Vagina (tissue), 2 donors: Measurements from ENCODE around the gene KCNIP4. TPM values are rescaled to one million over a fixed set of nuclear protein-coding genes. Genes with fewer than 3 reads are reported as not detected.

Experiments
- DNase-seq, 2 donors: peaks; one replicate each; pipeline ENCODE4 v3.0.0-alpha.2; 2017; ENCODE audit errors: extremely low spot score in 2 of 2
- H3K27ac ChIP-seq: fragments of 200-600 bp; sonication (generic); one replicate; pipeline ENCODE4 v1.5.1; 2019
- H3K27me3 ChIP-seq: fragments of 200-600 bp; sonication (generic); one replicate; pipeline ENCODE4 v1.5.1; 2019
- H3K36me3 ChIP-seq, 2 donors: fragments of 200-600 bp; sonication (generic); one replicate each; pipeline ENCODE4 v1.5.1; 2017 to 2019
- H3K4me1 ChIP-seq: fragments of 200-600 bp; sonication (generic); one replicate; pipeline ENCODE4 v1.5.1; 2019
- H3K4me3 ChIP-seq, 2 donors: fragments of 200-600 bp; sonication (generic); 1 replicate in 1 of 2; 2 replicates in 1 of 2; pipeline ENCODE4 v1.5.1; 2016 to 2019
- H3K9me3 ChIP-seq: fragments of 200-600 bp; sonication (generic); one replicate; pipeline ENCODE4 v1.5.1; 2019
- POLR2A ChIP-seq, 2 donors: fragments of 450-650 bp; IDR thresholded peaks; one replicate each; pipeline ENCODE4 v1.6.1; 2017; ENCODE audit warnings: antibody characterized with exemption in 2 of 2, mild to moderate bottlenecking in 2 of 2, moderate library complexity in 2 of 2
- POLR2AphosphoS5 ChIP-seq, 2 donors: sonication (generic); formaldehyde crosslinking; IDR thresholded peaks; one replicate each; pipeline ENCODE4 v1.9.0; 2017; ENCODE audit warnings: antibody characterized with exemption in 2 of 2, mild to moderate bottlenecking in 2 of 2, low read depth in 1 of 2; ENCODE audit not compliant: insufficient read depth in 1 of 2
- intact Hi-C: fragments of 100-400 bp; cut with DNase I; formaldehyde crosslinking; loops from one replicate; pipeline ENCODE4 v1.15.1; 2023
- total RNA-seq: library from RNA; depleted of rRNA; stranded (reverse); fragments of >200 nt; gene quantifications from one replicate; pipeline ENCODE4 v1.2.3, GENCODE V29; 2016
- TF ChIP-seq, protein P1 (sequence below), 3 experiments: fragments of 450-650 bp in 2 of 3; fragments of 200-600 bp in 1 of 3; sonication (generic) in 1 of 3; IDR thresholded peaks; one replicate each; pipeline ENCODE4 v1.5.1; 2017 to 2019; ENCODE audit warnings: antibody characterized with exemption in 3 of 3, mild to moderate bottlenecking in 2 of 3, moderate library complexity in 2 of 3

KCNIP4 gene
- total RNA-seq, 1 donor from 2014 or later: not detected

DNA sequence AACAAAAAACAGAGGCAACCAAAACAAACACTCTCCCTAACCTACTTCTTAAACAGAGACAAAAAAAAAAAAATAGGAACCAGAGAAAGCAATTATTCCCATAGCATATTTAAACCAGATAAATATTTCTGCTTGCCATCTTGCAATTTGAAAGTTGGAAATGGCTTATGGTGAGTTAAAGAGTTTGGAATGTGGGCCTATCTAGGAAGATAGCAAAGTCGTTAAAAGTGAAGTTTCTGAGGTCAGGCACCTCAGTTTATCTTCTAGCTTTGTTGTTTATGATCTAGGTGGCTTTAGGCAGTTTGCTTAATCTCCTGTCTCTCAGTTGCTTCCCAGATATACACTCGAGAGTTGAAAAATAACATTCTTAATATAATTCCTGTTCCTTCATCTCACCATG, 284.2 kb downstream of the KCNIP4 start:
- H3K4me3 ChIP-seq: no peak overlapping the region
- intact Hi-C loops: no loop called here
- no peak overlapping the region for H3K27ac ChIP-seq
- no peaks in the 10 kb centered on the region for H3K4me1 ChIP-seq
- H3K9me3 ChIP-seq: no peaks in the 10 kb centered on the region
- no peaks in the 10 kb centered on the region for H3K27me3 ChIP-seq
- H3K36me3 ChIP-seq: no peaks in the 10 kb centered on the region
- TF ChIP-seq POLR2A (IDR thresholded peaks at IDR 0.05) (no peak), POLR2AphosphoS5 (IDR thresholded peaks at IDR 0.05; ENCODE audit: insufficient read depth in 1 of 2, low read depth in 1 of 2) (no peak)
- TF ChIP-seq, protein P1, sequence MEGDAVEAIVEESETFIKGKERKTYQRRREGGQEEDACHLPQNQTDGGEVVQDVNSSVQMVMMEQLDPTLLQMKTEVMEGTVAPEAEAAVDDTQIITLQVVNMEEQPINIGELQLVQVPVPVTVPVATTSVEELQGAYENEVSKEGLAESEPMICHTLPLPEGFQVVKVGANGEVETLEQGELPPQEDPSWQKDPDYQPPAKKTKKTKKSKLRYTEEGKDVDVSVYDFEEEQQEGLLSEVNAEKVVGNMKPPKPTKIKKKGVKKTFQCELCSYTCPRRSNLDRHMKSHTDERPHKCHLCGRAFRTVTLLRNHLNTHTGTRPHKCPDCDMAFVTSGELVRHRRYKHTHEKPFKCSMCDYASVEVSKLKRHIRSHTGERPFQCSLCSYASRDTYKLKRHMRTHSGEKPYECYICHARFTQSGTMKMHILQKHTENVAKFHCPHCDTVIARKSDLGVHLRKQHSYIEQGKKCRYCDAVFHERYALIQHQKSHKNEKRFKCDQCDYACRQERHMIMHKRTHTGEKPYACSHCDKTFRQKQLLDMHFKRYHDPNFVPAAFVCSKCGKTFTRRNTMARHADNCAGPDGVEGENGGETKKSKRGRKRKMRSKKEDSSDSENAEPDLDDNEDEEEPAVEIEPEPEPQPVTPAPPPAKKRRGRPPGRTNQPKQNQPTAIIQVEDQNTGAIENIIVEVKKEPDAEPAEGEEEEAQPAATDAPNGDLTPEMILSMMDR (IDR thresholded peaks at IDR 0.05): no peak
- DNase-seq: no peak

DNA sequence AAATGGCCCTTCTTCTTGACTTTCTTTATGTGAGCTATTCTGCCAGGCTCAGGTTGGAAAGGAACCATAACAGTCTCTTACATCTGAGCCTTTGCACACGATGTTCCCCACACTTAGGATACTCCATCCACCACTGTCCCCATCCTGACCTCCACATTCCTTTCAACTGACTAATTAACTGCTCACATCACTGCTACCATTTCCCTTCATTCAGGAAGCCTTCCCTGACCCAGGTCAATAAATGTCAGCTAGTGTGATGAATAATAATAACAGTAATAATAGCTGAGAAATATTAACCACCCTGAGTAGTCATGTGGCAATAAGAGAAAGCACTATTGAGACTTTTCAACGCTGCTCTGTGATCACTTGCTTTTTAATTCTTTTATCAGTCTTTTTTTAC, 291.7 kb downstream of the KCNIP4 start:
- H3K4me3 ChIP-seq: no peak overlapping the region
- H3K27me3 ChIP-seq: no peaks in the 10 kb centered on the region
- no peak for DNase-seq
- H3K27ac ChIP-seq: no peak overlapping the region
- intact Hi-C loops: no loop called here
- H3K4me1 ChIP-seq: peaks cover 8% of the 10 kb centered on the region
- no peak for TF ChIP-seq POLR2A (IDR thresholded peaks at IDR 0.05)
- TF ChIP-seq, protein P1 (IDR thresholded peaks at IDR 0.05): no peak
- peak in 1 of 2 donors; percentile 20 for TF ChIP-seq POLR2AphosphoS5 (IDR thresholded peaks at IDR 0.05; ENCODE audit: insufficient read depth in 1 of 2, low read depth in 1 of 2)
- no peaks in the 10 kb centered on the region for H3K36me3 ChIP-seq
- no peaks in the 10 kb centered on the region for H3K9me3 ChIP-seq

DNA sequence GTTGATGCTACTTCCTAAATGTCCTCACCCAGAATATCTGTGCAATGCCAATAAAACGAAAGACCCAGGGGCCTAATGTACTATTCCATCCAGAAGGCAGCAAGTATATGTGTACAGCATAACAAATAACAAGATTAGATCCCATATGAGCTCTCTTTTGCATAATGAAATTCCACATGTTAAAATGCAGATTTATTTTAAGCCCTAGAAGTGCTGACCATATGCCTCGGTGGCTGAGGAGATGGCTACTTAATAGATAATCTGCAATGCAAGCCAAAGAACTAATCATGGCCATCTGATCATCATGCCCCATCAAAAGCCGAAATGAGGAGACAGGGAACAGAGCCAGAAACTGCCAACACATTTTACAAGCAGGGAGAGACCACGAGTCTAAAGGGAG, 293.5 kb downstream of the KCNIP4 start:
- no peaks in the 10 kb centered on the region for H3K27me3 ChIP-seq
- no peak overlapping the region for H3K4me3 ChIP-seq
- no peaks in the 10 kb centered on the region for H3K36me3 ChIP-seq
- no peak for DNase-seq
- peaks cover 8% of the 10 kb centered on the region for H3K4me1 ChIP-seq
- TF ChIP-seq POLR2A (IDR thresholded peaks at IDR 0.05) (no peak), POLR2AphosphoS5 (IDR thresholded peaks at IDR 0.05; ENCODE audit: insufficient read depth in 1 of 2, low read depth in 1 of 2) (no peak)
- TF ChIP-seq, protein P1 (IDR thresholded peaks at IDR 0.05): no peak
- no peak overlapping the region for H3K27ac ChIP-seq
- no peaks in the 10 kb centered on the region for H3K9me3 ChIP-seq
- intact Hi-C loops: no loop called here

DNA sequence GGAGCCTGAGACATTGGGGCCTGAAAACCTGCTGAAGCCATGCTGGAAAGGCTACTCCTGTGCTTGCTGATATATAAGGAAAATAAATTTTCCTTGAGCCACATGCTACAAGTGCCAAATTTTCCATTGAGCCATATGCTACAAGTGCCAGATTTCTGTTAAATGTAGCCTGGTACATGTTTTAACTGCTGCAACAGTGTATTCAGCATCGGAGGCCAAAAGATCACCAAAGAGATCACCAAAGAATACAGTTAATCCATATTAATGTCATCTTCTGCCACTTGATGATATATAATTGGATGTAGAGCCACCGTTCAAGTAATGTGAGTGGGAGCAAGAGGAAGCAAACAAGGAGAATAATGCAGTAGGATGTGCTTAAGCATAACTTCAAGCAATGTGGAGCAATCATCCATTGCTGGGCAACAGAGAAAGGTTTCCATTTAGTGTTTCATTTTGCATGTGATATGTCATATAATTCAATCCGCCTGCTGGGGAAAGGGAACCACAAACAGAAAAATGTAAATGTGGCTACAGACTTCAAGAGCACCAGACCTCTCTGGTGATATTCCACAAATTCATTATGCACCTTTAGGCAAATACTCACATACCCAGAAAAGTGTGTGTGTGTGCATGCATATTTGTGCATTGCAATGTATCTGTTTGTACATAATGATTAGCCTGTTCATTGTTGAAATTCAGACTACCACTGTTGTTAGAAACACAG, 295.9 kb downstream of the KCNIP4 start:
- Histone ChIP-seq H3K27ac (no peak overlapping the region), H3K9me3 (no peaks in the 10 kb centered on the region), H3K36me3 (no peaks in the 10 kb centered on the region), H3K27me3 (no peaks in the 10 kb centered on the region), H3K4me3 (no peak overlapping the region), H3K4me1 (peaks cover 8% of the 10 kb centered on the region)
- DNase-seq: no peak
- TF ChIP-seq POLR2AphosphoS5 (IDR thresholded peaks at IDR 0.05; ENCODE audit: insufficient read depth in 1 of 2, low read depth in 1 of 2) (no peak), POLR2A (IDR thresholded peaks at IDR 0.05) (no peak)
- TF ChIP-seq, protein P1 (IDR thresholded peaks at IDR 0.05): no peak
- intact Hi-C loops: no loop called here

DNA sequence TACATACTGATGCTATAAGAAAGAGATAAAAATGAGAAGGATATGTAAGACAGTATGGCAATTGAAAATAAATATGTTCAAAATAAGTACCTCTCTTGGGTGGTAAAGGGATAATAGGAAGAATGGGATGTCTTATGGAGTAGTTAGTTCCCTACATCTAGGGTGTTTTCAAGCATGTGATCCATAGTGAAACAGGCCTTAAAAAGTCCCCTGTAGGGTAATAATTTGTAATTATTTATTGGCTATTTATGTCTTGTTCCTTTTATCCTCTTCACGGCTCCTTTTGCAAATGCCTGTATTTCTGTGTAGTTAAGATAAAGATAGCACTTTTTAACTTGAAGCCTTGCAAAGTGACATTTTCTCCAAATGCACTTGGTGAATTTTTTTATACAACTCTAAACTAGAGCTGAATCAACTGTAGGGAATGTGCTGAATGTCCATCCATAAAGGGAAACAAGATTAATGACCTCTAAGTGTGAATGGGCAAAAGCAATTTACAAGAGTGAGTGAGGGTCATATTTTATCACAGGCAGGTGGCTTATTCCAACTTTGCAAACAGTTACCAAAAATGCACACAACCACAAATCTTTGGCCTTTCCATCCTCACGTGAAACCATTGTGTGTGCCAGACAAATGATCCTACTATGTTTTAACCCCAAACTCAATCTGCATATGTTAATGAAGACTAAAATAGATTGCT, 299.0 kb downstream of the KCNIP4 start:
- intact Hi-C loops: no loop called here
- H3K27ac ChIP-seq: no peak overlapping the region
- TF ChIP-seq POLR2A (IDR thresholded peaks at IDR 0.05) (no peak), POLR2AphosphoS5 (IDR thresholded peaks at IDR 0.05; ENCODE audit: insufficient read depth in 1 of 2, low read depth in 1 of 2) (no peak)
- TF ChIP-seq, protein P1 (IDR thresholded peaks at IDR 0.05): no peak
- H3K4me3 ChIP-seq: no peak overlapping the region
- no peaks in the 10 kb centered on the region for H3K4me1 ChIP-seq
- no peaks in the 10 kb centered on the region for H3K36me3 ChIP-seq
- H3K9me3 ChIP-seq: no peaks in the 10 kb centered on the region
- no peaks in the 10 kb centered on the region for H3K27me3 ChIP-seq
- no peak for DNase-seq
